ENCODE data around the gene TGFBR3L. TPM values are rescaled to one million over a fixed set of nuclear protein-coding genes. Genes with fewer than 3 reads are reported as not detected.

Gene TGFBR3L
- total and polyA plus RNA-seq, 2 of the 8 experiments (the other 6 are each of a cell fraction or from before 2014, with no cell fraction given): 3.1 to 3.7 TPM

DNA sequence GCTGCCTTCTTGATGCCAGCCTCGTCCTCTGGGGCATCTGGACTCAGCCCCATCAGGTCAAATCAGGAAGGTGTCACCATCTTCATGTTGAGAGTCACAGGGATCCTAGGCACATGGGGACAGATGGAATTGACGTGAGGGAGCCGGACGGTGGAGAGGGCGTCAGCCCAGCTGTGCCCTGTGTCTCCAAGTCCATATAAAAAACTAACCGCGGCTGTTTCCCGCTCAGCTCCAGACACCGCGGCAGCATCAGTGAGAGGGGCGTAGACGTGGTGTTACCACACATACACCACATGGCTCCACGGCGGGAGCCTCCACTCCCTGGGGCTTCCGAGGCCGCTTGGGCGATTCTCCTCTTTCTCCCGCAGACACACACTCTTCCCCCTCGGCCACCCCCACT is 34.8 kb upstream of the TGFBR3L start:
- no peaks in the 10 kb centered on the region for H3K79me1 ChIP-seq (ENCODE audit: low read depth, low read length)
- H3K4me2 ChIP-seq (ENCODE audit: insufficient read depth in 1 of 2, low read depth in 2 of 2, low read length in 2 of 2): no peak overlapping the region
- H3K36me3 ChIP-seq (ENCODE audit: control insufficient read depth in 2 of 4, insufficient read depth in 4 of 4, low read length in 3 of 4): no peaks in the 10 kb centered on the region
- FAIRE-seq (no peak), DNase-seq (ENCODE audit: low read depth in 1 of 2, low spot score in 2 of 2) (no peak)
- H2BK12ac ChIP-seq (ENCODE audit: low read depth, low read length): no peak overlapping the region
- H3K23me2 ChIP-seq (ENCODE audit: low read depth, low read length): peaks cover 1% of the 10 kb centered on the region; the same call in 1 of the 2 replicates
- H2BK20ac ChIP-seq (ENCODE audit: low read length): no peak overlapping the region
- H4K5ac ChIP-seq (ENCODE audit: insufficient read length, low read depth, low read length): no peak overlapping the region
- H3K14ac ChIP-seq (ENCODE audit: insufficient read length): no peak overlapping the region
- no peaks in the 10 kb centered on the region for H3K79me2 ChIP-seq (ENCODE audit: control insufficient read depth in 1 of 2, insufficient read depth in 2 of 2, low read length in 2 of 2)
- no peak for TF ChIP-seq JUND (IDR thresholded peaks at IDR 0.05; ENCODE audit: low read length)
- no peak for TF ChIP-seq RFX5 (IDR thresholded peaks at IDR 0.05; ENCODE audit: borderline replicate concordance, low read depth, low read length)
- no peak for TF ChIP-seq MAFK (IDR thresholded peaks at IDR 0.05; ENCODE audit: low read depth, low read length)
- TF ChIP-seq, protein P1, sequence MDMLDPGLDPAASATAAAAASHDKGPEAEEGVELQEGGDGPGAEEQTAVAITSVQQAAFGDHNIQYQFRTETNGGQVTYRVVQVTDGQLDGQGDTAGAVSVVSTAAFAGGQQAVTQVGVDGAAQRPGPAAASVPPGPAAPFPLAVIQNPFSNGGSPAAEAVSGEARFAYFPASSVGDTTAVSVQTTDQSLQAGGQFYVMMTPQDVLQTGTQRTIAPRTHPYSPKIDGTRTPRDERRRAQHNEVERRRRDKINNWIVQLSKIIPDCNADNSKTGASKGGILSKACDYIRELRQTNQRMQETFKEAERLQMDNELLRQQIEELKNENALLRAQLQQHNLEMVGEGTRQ (IDR thresholded peaks at IDR 0.05; ENCODE audit: low read length): no peak
- no peak for TF ChIP-seq BACH1 (IDR thresholded peaks at IDR 0.05; ENCODE audit: low read length)
- TF ChIP-seq TAF1 (IDR thresholded peaks at IDR 0.05; ENCODE audit: low read depth, low read length): no peak
- TF ChIP-seq POU5F1 (IDR thresholded peaks at IDR 0.05; ENCODE audit: low read depth, low read length): no peak
- no peak overlapping the region; a peak in 1 of 7 replicates for H3K9ac ChIP-seq (replicated peaks in 1 of 4; ENCODE audit: extremely low read depth in 1 of 4, low read depth in 3 of 4, low read length in 3 of 4)
- WGBS, 2 experiments (ENCODE audit: extremely low coverage in 1 of 2, insufficient coverage in 1 of 2, insufficient read length in 1 of 2, insufficient replicate concordance in 2 of 2, low coverage in 1 of 2, low lambda C conversion rate in 2 of 2, missing lambda C conversion rate in 1 of 2): 91% methylated on average over 19 of the region's 19 CpGs; no CpG with 5 or more reads in 1 of the 2 experiments
- H4K20me1 ChIP-seq (replicated peaks in 1 of 2; ENCODE audit: control insufficient read depth in 1 of 2, insufficient read depth in 2 of 2, low read length in 2 of 2): no peaks in the 10 kb centered on the region
- H3K4me1 ChIP-seq (replicated peaks in 1 of 4; ENCODE audit: control insufficient read depth in 3 of 4, insufficient read depth in 4 of 4, low read length in 3 of 4): peaks cover 0 to 2% (median 0%) of the 10 kb centered on the region in 4 experiments; a peak in 1 of 7 replicates
- H3K27me3 ChIP-seq (replicated peaks in 1 of 4; ENCODE audit: control insufficient read depth in 3 of 4, extremely low read depth in 1 of 4, insufficient read depth in 3 of 4, low read length in 3 of 4): no peaks in the 10 kb centered on the region
- no peak overlapping the region for H2AFZ ChIP-seq (ENCODE audit: low read length)
- H3K27ac ChIP-seq (ENCODE audit: low read depth, low read length): no peak overlapping the region
- no peak overlapping the region for H3K4me3 ChIP-seq (ENCODE audit: extremely low read depth in 1 of 4, insufficient read depth in 2 of 4, low read depth in 3 of 4, low read length in 4 of 4)
- H3K23ac ChIP-seq (ENCODE audit: insufficient read length): no peak overlapping the region
- no peaks in the 10 kb centered on the region for H3K9me3 ChIP-seq (ENCODE audit: insufficient read depth in 2 of 2, low read depth in 1 of 2, low read length in 1 of 2)
- CTCF ChIA-PET (ENCODE audit: partially characterized antibody): interaction anchor here (1.4 to 1.6 kb wide), 4 partner anchors 16 to 49 kb away, joined by 3 to 4 read pairs (median 4); partner anchors contain the start of gene MAP2K7
- H3K56ac ChIP-seq (replicated peaks; ENCODE audit: insufficient read length, low read depth, low read length): no peak overlapping the region
- H3K4ac ChIP-seq (replicated peaks; ENCODE audit: insufficient read length, low read depth, low read length): no peak overlapping the region
- POLR2A ChIA-PET (ENCODE audit: partially characterized antibody): interaction anchor here (1.2 kb wide), 1 partner anchor 18 kb away, joined by 3 read pairs; no protein-coding TSS in a partner anchor
- no peak overlapping the region for H2BK120ac ChIP-seq (replicated peaks; ENCODE audit: low read depth, low read length)
- no peak overlapping the region for H4K8ac ChIP-seq (ENCODE audit: extremely low read depth, insufficient read depth, low read length)
- no peak overlapping the region for H2BK15ac ChIP-seq (ENCODE audit: low read length)
- no peak overlapping the region for H2BK5ac ChIP-seq (ENCODE audit: low read depth, low read length)
- H3K18ac ChIP-seq (ENCODE audit: extremely low read depth, low read length): no peak overlapping the region
- H4K91ac ChIP-seq (replicated peaks; ENCODE audit: insufficient read length, low read length): no peak overlapping the region
- H2AK5ac ChIP-seq (ENCODE audit: low read depth, low read length): no peak overlapping the region

Measured in H1 (cell line).